SK-N-SH (cell line): ENCODE measurements around the gene MTG1. TPM values are rescaled to one million over a fixed set of nuclear protein-coding genes. Genes with fewer than 3 reads are reported as not detected.

Experiments
- CTCF ChIA-PET: fragments of 300-600, 350-600 bp; formaldehyde crosslinking; extraction: SDS; loops from one replicate; lab custom pipeline; 2021; lab: Yijun Ruan, JAX
- POLR2A ChIA-PET: fragments of 350-600 bp; sonication (Branson Sonifier 250); formaldehyde crosslinking; extraction: SDS; loops from one replicate; lab custom pipeline; 2020; ENCODE audit warnings: antibody characterized with exemption, inconsistent platforms; lab: Yijun Ruan, JAX
- DNase-seq: peaks from one replicate; pipeline ENCODE4 v3.0.0; 2012
- H2AFZ ChIP-seq: fragments of 200-600 bp; sonication (generic); 2 replicates; pipeline ENCODE4 v1.8.1; 2016; ENCODE audit warnings: antibody characterized with exemption, mild to moderate bottlenecking, low read depth
- H3F3A ChIP-seq: fragments of 200-600 bp; sonication (generic); replicated peaks from 2 replicates; pipeline ENCODE3; 2016; ENCODE audit warnings: antibody characterized with exemption, mild to moderate bottlenecking; ENCODE audit not compliant: insufficient read depth
- H3K27ac ChIP-seq, 2 experiments: fragments of 200-500 bp in 1 of 2; fragments of 200-600 bp in 1 of 2; sonication (Bioruptor generic) in 1 of 2; sonication (generic), shearing (Covaris generic) in 1 of 2; 2 replicates each; pipeline versions ENCODE4 v1.5.1 to v1.6.1; 2014 to 2016; ENCODE audit warnings: low read depth in 2 of 2, inconsistent platforms in 1 of 2, low read length in 1 of 2, mild to moderate bottlenecking in 1 of 2, mixed read lengths in 1 of 2
- H3K27me3 ChIP-seq: fragments of 200-600 bp; sonication (generic), shearing (Covaris generic); 2 replicates; pipeline ENCODE4 v1.6.1; 2016; ENCODE audit warnings: mixed run types; ENCODE audit not compliant: insufficient read depth
- H3K36me3 ChIP-seq, 2 experiments: fragments of 200-500 bp in 1 of 2; fragments of 200-600 bp in 1 of 2; sonication (Bioruptor generic) in 1 of 2; sonication (generic) in 1 of 2; replicated peaks in 1 of 2; 2 replicates each; pipeline versions ENCODE3 to v1.5.1; 2014 to 2016; ENCODE audit warnings: low read length in 1 of 2, mild to moderate bottlenecking in 1 of 2; ENCODE audit not compliant: insufficient read depth in 2 of 2, control insufficient read depth in 1 of 2
- H3K4me1 ChIP-seq, 2 experiments: fragments of 200-500 bp in 1 of 2; fragments of 200-600 bp in 1 of 2; sonication (Bioruptor generic) in 1 of 2; sonication (generic), shearing (Covaris generic) in 1 of 2; 2 replicates each; pipeline versions ENCODE4 v1.5.1 to v1.6.1; 2014 to 2016; ENCODE audit warnings: low read depth in 1 of 2, low read length in 1 of 2, mixed run types in 1 of 2; ENCODE audit not compliant: insufficient read depth in 2 of 2, control insufficient read depth in 1 of 2
- H3K4me2 ChIP-seq: fragments of 200-600 bp; sonication (generic), shearing (Covaris generic); 2 replicates; pipeline ENCODE4 v1.6.1; 2017; ENCODE audit warnings: mixed run types
- H3K4me3 ChIP-seq, 2 experiments: fragments of 200-500 bp in 1 of 2; fragments of 200-600 bp in 1 of 2; sonication (Bioruptor generic) in 1 of 2; sonication (generic), shearing (Covaris generic) in 1 of 2; 2 replicates each; pipeline versions ENCODE4 v1.5.1 to v1.8.1; 2014 to 2016; ENCODE audit warnings: low read depth in 2 of 2, inconsistent platforms in 1 of 2, low read length in 1 of 2, mild to moderate bottlenecking in 1 of 2, mixed read lengths in 1 of 2, moderate library complexity in 1 of 2
- H3K79me2 ChIP-seq: fragments of 200-600 bp; sonication (generic); 2 replicates; pipeline ENCODE4 v1.8.1; 2017; ENCODE audit warnings: mild to moderate bottlenecking; ENCODE audit not compliant: insufficient read depth
- H3K9ac ChIP-seq: fragments of 200-600 bp; sonication (generic); 2 replicates; pipeline ENCODE4 v1.6.1; 2017; ENCODE audit warnings: mixed run types
- H3K9me2 ChIP-seq: fragments of 200-600 bp; sonication (generic); 2 replicates; pipeline ENCODE4 v1.6.1; 2017; ENCODE audit warnings: mixed run types
- H3K9me3 ChIP-seq: fragments of 200-600 bp; sonication (generic); 2 replicates; pipeline ENCODE4 v1.6.1; 2017; ENCODE audit warnings: mixed run types, mild to moderate bottlenecking, moderate library complexity
- H4K20me1 ChIP-seq: fragments of 200-600 bp; sonication (generic); 2 replicates; pipeline ENCODE4 v1.6.1; 2017; ENCODE audit warnings: mild to moderate bottlenecking, mixed run types; ENCODE audit not compliant: insufficient read depth
- EZH2phosphoT487 ChIP-seq: fragments of 200-600 bp; sonication (generic); IDR thresholded peaks from 2 replicates; pipeline ENCODE4 v1.6.1; 2017; ENCODE audit warnings: low read depth, mixed run types, mild to moderate bottlenecking, antibody characterized with exemption, moderate library complexity, borderline replicate concordance
- FOSL2 ChIP-seq: IDR thresholded peaks from 2 replicates; pipeline ENCODE4 v1.4.0; 2012; ENCODE audit warnings: low read depth, mild to moderate bottlenecking, moderate library complexity, borderline replicate concordance
- FOXJ3 ChIP-seq: sonication (generic); formaldehyde crosslinking; IDR thresholded peaks from 2 replicates; pipeline ENCODE4 v1.5.1; 2020; ENCODE audit warnings: mild to moderate bottlenecking, missing genetic modification reagents
- GATA2 ChIP-seq: sonication (generic); formaldehyde crosslinking; IDR thresholded peaks from 2 replicates; pipeline ENCODE4 v1.5.0; 2020; ENCODE audit warnings: mild to moderate bottlenecking, missing genetic modification reagents
- IRF3 ChIP-seq: fragments of 150-350 bp; IDR thresholded peaks from 2 replicates; pipeline ENCODE4 v1.6.1; 2016; ENCODE audit warnings: mild to moderate bottlenecking, low read depth, low read length
- JUND ChIP-seq: IDR thresholded peaks from 2 replicates; pipeline ENCODE4 v1.4.0; 2012
- MEF2A ChIP-seq: IDR thresholded peaks from 2 replicates; pipeline ENCODE4 v1.4.0; 2012; ENCODE audit warnings: low read depth, borderline replicate concordance
- MXI1 ChIP-seq: IDR thresholded peaks from 2 replicates; pipeline ENCODE4 v1.6.1; 2012; ENCODE audit warnings: mild to moderate bottlenecking, low read depth, low read length, improper control_type of control experiment
- PBX3 ChIP-seq: IDR thresholded peaks from 2 replicates; pipeline ENCODE4; 2012
- RFX5 ChIP-seq: IDR thresholded peaks from 2 replicates; pipeline ENCODE4 v1.6.1; 2012; ENCODE audit warnings: mild to moderate bottlenecking, improper control_type of control experiment, low read length
- SMC3 ChIP-seq: IDR thresholded peaks from 2 replicates; pipeline ENCODE4 v1.6.1; 2012; ENCODE audit warnings: low read depth, low read length, improper control_type of control experiment
- TAF1 ChIP-seq: IDR thresholded peaks from 2 replicates; pipeline ENCODE4 v1.6.1; 2012; ENCODE audit warnings: low read depth, mild to moderate bottlenecking, low read length, moderate library complexity, borderline replicate concordance
- TEAD4 ChIP-seq: IDR thresholded peaks from 2 replicates; pipeline ENCODE4 v1.4.0; 2012; ENCODE audit warnings: mild to moderate bottlenecking, borderline replicate concordance; ENCODE audit not compliant: insufficient read depth
- YY1 ChIP-seq: IDR thresholded peaks from 2 replicates; pipeline ENCODE4 v1.4.0; 2012; ENCODE audit warnings: low read depth, mild to moderate bottlenecking
- ZBTB33 ChIP-seq: IDR thresholded peaks from 2 replicates; pipeline ENCODE4 v1.4.0; 2012; ENCODE audit warnings: low read depth, borderline replicate concordance
- WGBS: methylation state at CpG from one replicate; pipeline ENCODE4 v1.1.6; 2017; ENCODE audit warnings: low lambda C conversion rate; 5-methylcytosine and 5-hydroxymethylcytosine counted together
- polyA plus RNA-seq, 3 experiments: library from polyadenylated mRNA; depleted of rRNA; stranded (reverse); fragments of >200 nt; gene quantifications; 2 replicates each; pipeline ENCODE4 v1.2.3, GENCODE V29; 2012

Gene MTG1
- polyA plus RNA-seq, 1 of the 3 experiments (the other 2 are of a cell fraction), result 86.4 TPM

- H3K79me2 ChIP-seq, result no peaks in the 10 kb centered on the region
- H3K9me2 ChIP-seq, result no peaks in the 10 kb centered on the region
- WGBS, result 44% methylated on average over 5 of the region's 9 CpGs
- POLR2A ChIA-PET, result no interaction called here
- peaks cover 16% of the 10 kb centered on the region; the same call in 1 of the 2 replicates for H3K27me3 ChIP-seq
- CTCF ChIA-PET, result no interaction called here
- DNase-seq, result no peak
- no peak overlapping the region for H2AFZ ChIP-seq
- no peak overlapping the region for H3K27ac ChIP-seq
- no peaks in the 10 kb centered on the region for H3K36me3 ChIP-seq
- no peaks in the 10 kb centered on the region for H4K20me1 ChIP-seq
- H3K4me3 ChIP-seq, result no peak overlapping the region
- no peaks in the 10 kb centered on the region for H3K9me3 ChIP-seq
- H3K9ac ChIP-seq, result no peak overlapping the region
- peaks cover 0 to 11% of the 10 kb centered on the region in 2 experiments; a peak in 1 of 4 replicates for H3K4me1 ChIP-seq
- H3K4me2 ChIP-seq, result no peak overlapping the region
- no peaks in the 10 kb centered on the region for H3F3A ChIP-seq
- TF ChIP-seq FOXJ3 (CRISPR knock-in tag) (no peak), PBX3 (no peak), MEF2A (no peak), EZH2phosphoT487 (no peak), TEAD4 (no peak), TAF1 (no peak), GATA2 (CRISPR knock-in tag) (no peak), JUND (no peak), FOSL2 (no peak), MXI1 (no peak), RFX5 (no peak), IRF3 (no peak), YY1 (no peak), SMC3 (no peak), ZBTB33 (no peak)
- TF ChIP-seq, all 33 proteins: peak for 0
These were observed 44.4 kb upstream of the MTG1 start for GRCh38 chr10:133349577-133350011.
